ENCODE results near the gene OR6X1.

- TF ChIP-seq CTCF (IDR thresholded peaks at IDR 0.05; ENCODE audit: insufficient read depth, low read depth, low read length) (peak; percentile 91), EZH2 (IDR thresholded peaks at IDR 0.05; ENCODE audit: insufficient read depth, low read length) (no peak)
Observed at GRCh38 chr11:123707606-123708205, 46.6 kb downstream of the OR6X1 start.
